GM12891 (cell line): ENCODE results near the gene PRKACB.

Experiments used
- PAX5 ChIP-seq: IDR thresholded peaks from 2 replicates; pipeline ENCODE4 v1.6.1; 2011; ENCODE audit warnings: low read length, moderate library complexity, mild to moderate bottlenecking; ENCODE audit not compliant: insufficient read depth, severe bottlenecking
- POLR2A ChIP-seq: IDR thresholded peaks from 2 replicates; pipeline ENCODE4 v1.6.1; 2011; ENCODE audit warnings: low read depth, low read length, control low read depth
- POLR2AphosphoS5 ChIP-seq: IDR thresholded peaks from 2 replicates; pipeline ENCODE4 v1.6.1; 2011; ENCODE audit warnings: low read depth, low read length, control low read depth
- POU2F2 ChIP-seq: IDR thresholded peaks from 2 replicates; pipeline ENCODE4 v1.6.1; 2011; ENCODE audit warnings: low read depth, mild to moderate bottlenecking, control low read depth, low read length, moderate library complexity
- SPI1 ChIP-seq: IDR thresholded peaks from 2 replicates; pipeline ENCODE4 v1.6.1; 2011; ENCODE audit warnings: low read depth, low read length, control low read depth
- TAF1 ChIP-seq: IDR thresholded peaks from 2 replicates; pipeline ENCODE4 v1.6.1; 2011; ENCODE audit warnings: low read depth, low read length, control low read depth

GRCh38 chr1:84245563-84245962 lies 101.5 kb downstream of the PRKACB start:
- TF ChIP-seq SPI1 (no peak), POLR2A (no peak), POLR2AphosphoS5 (no peak), TAF1 (no peak), POU2F2 (no peak), PAX5 (no peak)
